Endothelial cell of umbilical vein (primary cell): ENCODE data around the gene CISD2. TPM values are rescaled to one million over a fixed set of nuclear protein-coding genes. Genes with fewer than 3 reads are reported as not detected.

ENCODE experiments used
- BruUV-seq: library from RNA; stranded (reverse); fragments of 400-500 nt; replicated peaks from 2 replicates; lab custom pipeline; 2021; lab: Mats Ljungman, UMichigan
- CTCF ChIA-PET: fragments of 300-600, 350-600 bp; sonication (Branson Sonifier 250); formaldehyde crosslinking; loops from one replicate; lab custom pipeline; 2021; ENCODE audit warnings: antibody characterized with exemption, inconsistent platforms; lab: Charles Lee
- POLR2A ChIA-PET: fragments of 300-600, 350-600 bp; sonication (Branson Sonifier 250); formaldehyde crosslinking; loops from one replicate; lab custom pipeline; 2021; ENCODE audit warnings: antibody characterized with exemption, inconsistent platforms; lab: Charles Lee
- DNase-seq: peaks from one replicate; pipeline ENCODE4 v3.0.0-alpha.2; 2011; ENCODE audit warnings: low read depth, low spot score
- FAIRE-seq: peaks from 2 replicates; lab custom pipeline; 2011; peaks lifted over from hg19 to GRCh38; lab: Jason Lieb, UNC
- H2AFZ ChIP-seq: 2 replicates; pipeline ENCODE4 v1.6.0; 2012; ENCODE audit warnings: low read depth, low read length, control low read depth, inconsistent platforms
- H3K27ac ChIP-seq: 2 replicates; pipeline ENCODE4 v1.5.1; 2011; ENCODE audit warnings: low read depth, mild to moderate bottlenecking, control low read depth, low read length, moderate library complexity; ENCODE audit not compliant: insufficient read depth
- H3K27me3 ChIP-seq, 2 experiments: 2 replicates each; pipeline versions ENCODE4 v1.6.0 to v1.6.1; 2011; ENCODE audit warnings: low read length in 2 of 2, mixed read lengths in 1 of 2; ENCODE audit not compliant: control insufficient read depth in 2 of 2, insufficient read depth in 2 of 2
- H3K36me3 ChIP-seq, 2 experiments: 2 replicates in 1 of 2; 3 replicates in 1 of 2; pipeline ENCODE4 v1.5.1; 2011; ENCODE audit warnings: low read length in 2 of 2, mild to moderate bottlenecking in 1 of 2, moderate library complexity in 1 of 2; ENCODE audit not compliant: control insufficient read depth in 2 of 2, insufficient read depth in 2 of 2; ENCODE audit errors: extremely low read depth in 1 of 2
- H3K4me1 ChIP-seq: 3 replicates; pipeline ENCODE4 v1.5.1; 2011; ENCODE audit warnings: mild to moderate bottlenecking, low read length; ENCODE audit not compliant: control insufficient read depth, insufficient read depth; ENCODE audit errors: extremely low read depth
- H3K4me2 ChIP-seq: 2 replicates; pipeline ENCODE4 v1.6.1; 2011; ENCODE audit warnings: low read length, control low read depth, mixed read lengths; ENCODE audit not compliant: insufficient read depth
- H3K4me3 ChIP-seq, 3 experiments: fragments of 200-600 bp in 1 of 3; sonication (generic), shearing (Covaris generic) in 1 of 3; replicated peaks in 1 of 3; 2 replicates each; pipeline ENCODE4 v1.5.1; 2011 to 2016; ENCODE audit warnings: control low read depth in 3 of 3, low read length in 3 of 3, mild to moderate bottlenecking in 2 of 3, inconsistent platforms in 1 of 3, low read depth in 1 of 3, moderate library complexity in 1 of 3; ENCODE audit not compliant: insufficient read depth in 1 of 3
- H3K79me2 ChIP-seq: 2 replicates; pipeline ENCODE4 v1.6.0; 2012; ENCODE audit warnings: low read length, inconsistent platforms; ENCODE audit not compliant: control insufficient read depth, insufficient read depth
- H3K9ac ChIP-seq: replicated peaks from 2 replicates; pipeline ENCODE3; 2011; ENCODE audit warnings: low read length, control low read depth; ENCODE audit not compliant: insufficient read depth; ENCODE audit errors: extremely low read depth
- H3K9me1 ChIP-seq: replicated peaks from 3 replicates; pipeline ENCODE4 v1.6.0; 2011; ENCODE audit warnings: mild to moderate bottlenecking, low read length; ENCODE audit not compliant: control insufficient read depth, insufficient read depth; ENCODE audit errors: extremely low read depth
- H3K9me3 ChIP-seq: replicated peaks from 2 replicates; pipeline ENCODE4 v1.5.1; 2012; ENCODE audit warnings: low read length, inconsistent platforms; ENCODE audit not compliant: control insufficient read depth, insufficient read depth
- H4K20me1 ChIP-seq: replicated peaks from 2 replicates; pipeline ENCODE3; 2011; ENCODE audit warnings: mild to moderate bottlenecking, low read length; ENCODE audit not compliant: control insufficient read depth, insufficient read depth; ENCODE audit errors: extremely low read depth
- EZH2 ChIP-seq: IDR thresholded peaks from 2 replicates; pipeline ENCODE4 v1.6.1; 2012; ENCODE audit warnings: borderline replicate concordance, low read depth, mild to moderate bottlenecking, moderate library complexity, low read length, inconsistent platforms; ENCODE audit not compliant: severe bottlenecking
- FOS ChIP-seq: IDR thresholded peaks from 2 replicates; pipeline ENCODE4 v1.6.1; 2011; ENCODE audit warnings: mild to moderate bottlenecking, low read length, moderate library complexity, borderline replicate concordance; ENCODE audit not compliant: insufficient read depth
- GATA2 ChIP-seq: IDR thresholded peaks from 2 replicates; pipeline ENCODE4 v1.7.0; 2011; ENCODE audit warnings: low read depth, mild to moderate bottlenecking, moderate library complexity, mixed read lengths, low read length; ENCODE audit not compliant: insufficient read length, insufficient read depth
- JUN ChIP-seq: IDR thresholded peaks from 2 replicates; pipeline ENCODE4 v1.6.1; 2011; ENCODE audit warnings: borderline replicate concordance, low read depth; ENCODE audit not compliant: insufficient read length, insufficient read depth
- MAX ChIP-seq: IDR thresholded peaks from 2 replicates; pipeline ENCODE4 v1.6.1; 2011; ENCODE audit not compliant: insufficient read depth, insufficient read length
- MYC ChIP-seq: IDR thresholded peaks from one replicate; pipeline ENCODE4 v1.6.1; 2011; ENCODE audit warnings: mild to moderate bottlenecking, low read depth, low read length
- POLR2A ChIP-seq: IDR thresholded peaks from 2 replicates; pipeline ENCODE4 v1.6.1; 2012; ENCODE audit warnings: low read depth, mild to moderate bottlenecking, control low read depth, low read length
- POLR2AphosphoS5 ChIP-seq: IDR thresholded peaks from 2 replicates; pipeline ENCODE4 v1.6.1; 2012; ENCODE audit warnings: low read depth, mild to moderate bottlenecking, control low read depth, low read length, moderate library complexity; ENCODE audit not compliant: insufficient read depth
- dilution Hi-C: fragments of 300-500 bp; cut with MboI; formaldehyde crosslinking; loops from one replicate; pipeline ENCODE4 v1.15.0; 2019; ENCODE audit warnings: low sequenced_read_pairs; ENCODE audit not compliant: extremely low pct_ligation_motif_present
- intact Hi-C: fragments of 100-400 bp; cut with micrococcal nuclease; formaldehyde crosslinking; loops from one replicate; pipeline ENCODE4 v1.10.0; 2022
- polyA plus RNA-seq, 4 experiments: library from polyadenylated mRNA; depleted of rRNA in 3 of 4; stranded (reverse) in 3 of 4; unstranded in 1 of 4; fragments of >200 nt; gene quantifications; 2 replicates each; pipeline versions ENCODE4 v1.2.1 to v1.2.3, GENCODE V29; 2011 to 2012; ENCODE audit warnings: missing spikeins in 1 of 4
- total RNA-seq: library from RNA; stranded (reverse); gene quantifications from 2 replicates; pipeline ENCODE4 v1.2.3, GENCODE V29; 2021
- TF ChIP-seq, protein P1 (sequence below), 2 donors: IDR thresholded peaks; 1 replicate in 1 of 2; 2 replicates in 1 of 2; pipeline ENCODE4 v1.5.1; 2011; ENCODE audit warnings: low read length in 2 of 2, mild to moderate bottlenecking in 2 of 2, moderate library complexity in 2 of 2, control low read depth in 1 of 2, inconsistent platforms in 1 of 2, low read depth in 1 of 2; ENCODE audit not compliant: insufficient read depth in 1 of 2; ENCODE audit errors: extremely low read depth in 1 of 2

CISD2 gene
- total and polyA plus RNA-seq, 2 donors (not counting 3 experiments of a cell fraction or from before 2014, with no cell fraction given): 14.6 to 28.4 TPM

DNA sequence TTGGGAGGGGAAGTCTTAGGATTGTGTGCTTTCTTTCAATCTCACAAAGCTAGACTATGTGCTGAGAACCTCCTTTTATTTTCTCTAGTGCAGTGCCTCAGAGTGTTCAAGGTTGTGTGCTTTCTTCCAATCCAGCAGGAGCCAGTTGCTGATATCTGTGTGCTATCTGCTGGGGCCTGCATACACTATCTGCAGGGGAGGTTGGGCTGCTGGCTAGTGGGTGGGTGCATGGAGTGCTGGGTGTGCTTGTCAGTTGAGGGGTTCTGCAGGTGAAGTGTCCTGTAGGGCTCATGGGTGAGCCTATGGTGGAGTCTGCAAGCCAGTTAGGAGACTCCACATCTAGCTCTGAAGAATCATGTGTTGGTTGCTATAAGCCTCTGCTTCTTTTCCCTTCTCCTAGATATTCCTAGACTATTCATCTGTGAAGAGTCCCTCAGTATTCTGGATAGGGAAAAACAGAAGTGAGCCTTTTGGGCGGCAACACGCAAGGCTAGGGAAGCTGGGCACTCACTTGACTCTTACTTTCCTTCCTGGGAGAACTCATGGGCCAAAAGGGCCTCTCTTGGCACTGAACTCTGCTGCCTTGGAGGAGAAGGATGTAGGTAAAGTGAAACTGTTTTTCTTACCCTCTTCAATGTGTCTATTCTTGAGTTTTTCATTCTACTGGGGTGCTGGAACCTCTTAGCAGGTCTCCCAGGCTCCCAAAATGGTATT, 8.0 kb upstream of the CISD2 start:
- POLR2A ChIA-PET: no interaction called here
- TF ChIP-seq GATA2: no peak
- TF ChIP-seq POLR2A: no peak
- TF ChIP-seq, protein P1, sequence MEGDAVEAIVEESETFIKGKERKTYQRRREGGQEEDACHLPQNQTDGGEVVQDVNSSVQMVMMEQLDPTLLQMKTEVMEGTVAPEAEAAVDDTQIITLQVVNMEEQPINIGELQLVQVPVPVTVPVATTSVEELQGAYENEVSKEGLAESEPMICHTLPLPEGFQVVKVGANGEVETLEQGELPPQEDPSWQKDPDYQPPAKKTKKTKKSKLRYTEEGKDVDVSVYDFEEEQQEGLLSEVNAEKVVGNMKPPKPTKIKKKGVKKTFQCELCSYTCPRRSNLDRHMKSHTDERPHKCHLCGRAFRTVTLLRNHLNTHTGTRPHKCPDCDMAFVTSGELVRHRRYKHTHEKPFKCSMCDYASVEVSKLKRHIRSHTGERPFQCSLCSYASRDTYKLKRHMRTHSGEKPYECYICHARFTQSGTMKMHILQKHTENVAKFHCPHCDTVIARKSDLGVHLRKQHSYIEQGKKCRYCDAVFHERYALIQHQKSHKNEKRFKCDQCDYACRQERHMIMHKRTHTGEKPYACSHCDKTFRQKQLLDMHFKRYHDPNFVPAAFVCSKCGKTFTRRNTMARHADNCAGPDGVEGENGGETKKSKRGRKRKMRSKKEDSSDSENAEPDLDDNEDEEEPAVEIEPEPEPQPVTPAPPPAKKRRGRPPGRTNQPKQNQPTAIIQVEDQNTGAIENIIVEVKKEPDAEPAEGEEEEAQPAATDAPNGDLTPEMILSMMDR (IDR thresholded peaks at IDR 0.05; ENCODE audit: extremely low read depth in 1 of 2, insufficient read depth in 1 of 2, low read depth in 1 of 2, low read length in 2 of 2): no peak
- TF ChIP-seq FOS: no peak
- TF ChIP-seq POLR2AphosphoS5: no peak
- TF ChIP-seq EZH2: no peak
- no peak for TF ChIP-seq MYC
- TF ChIP-seq JUN: no peak
- TF ChIP-seq MAX: no peak
- no peaks in the 10 kb centered on the region for H3K4me1 ChIP-seq
- no peak overlapping the region for H3K27ac ChIP-seq
- no peaks in the 10 kb centered on the region for H4K20me1 ChIP-seq
- no peaks in the 10 kb centered on the region for H3K36me3 ChIP-seq
- intact Hi-C loops: no loop called here
- H3K4me2 ChIP-seq: no peak overlapping the region
- no TSS peak for BruUV-seq
- no peaks in the 10 kb centered on the region for H3K79me2 ChIP-seq
- H3K4me3 ChIP-seq: no peak overlapping the region
- CTCF ChIA-PET: interaction anchor here (0.6 kb wide), 1 partner anchor 425 kb away, joined by 3 read pairs; no protein-coding TSS in a partner anchor
- H3K9me1 ChIP-seq: no peaks in the 10 kb centered on the region
- no peak for FAIRE-seq
- DNase-seq: no peak
- no peak overlapping the region for H2AFZ ChIP-seq
- dilution Hi-C loops: no loop called here
- H3K27me3 ChIP-seq: no peaks in the 10 kb centered on the region
- no peaks in the 10 kb centered on the region for H3K9me3 ChIP-seq
- H3K9ac ChIP-seq: no peak overlapping the region
